Measurements from ENCODE around the gene KCNC1. TPM values are rescaled to one million over a fixed set of nuclear protein-coding genes. Genes with fewer than 3 reads are reported as not detected.

Gene KCNC1
- total RNA-seq, 2 donors from 2014 or later = not detected

- no peak for ATAC-seq (ENCODE audit: insufficient number of reproducible peaks, low FRiP score, low read depth)
- no peak overlapping the region for H3K27ac ChIP-seq
- H3K27me3 ChIP-seq (replicated peaks; ENCODE audit: insufficient read depth) = no peaks in the 10 kb centered on the region
- no peak for TF ChIP-seq CTCF (IDR thresholded peaks at IDR 0.05)
- no peak overlapping the region for H3K4me3 ChIP-seq
- no peaks in the 10 kb centered on the region for H3K9me3 ChIP-seq
- no peaks in the 10 kb centered on the region for H3K36me3 ChIP-seq
- no peak for DNase-seq (ENCODE audit: low spot score)
- H3K4me1 ChIP-seq (ENCODE audit: control insufficient read depth in 1 of 2, low read depth in 2 of 2) = no peaks in the 10 kb centered on the region
These were observed 38.4 kb downstream of the KCNC1 start for GRCh38 chr11:17772704-17773600.

- Histone ChIP-seq H3K36me3 (no peaks in the 10 kb centered on the region), H3K9me3 (no peaks in the 10 kb centered on the region), H3K4me1 (ENCODE audit: control insufficient read depth in 1 of 2, low read depth in 2 of 2) (no peaks in the 10 kb centered on the region), H3K27ac (no peak overlapping the region), H3K27me3 (replicated peaks; ENCODE audit: insufficient read depth) (no peaks in the 10 kb centered on the region), H3K4me3 (no peak overlapping the region)
- TF ChIP-seq CTCF (IDR thresholded peaks at IDR 0.05) = no peak
- ATAC-seq (ENCODE audit: insufficient number of reproducible peaks, low FRiP score, low read depth) = no peak
- DNase-seq (ENCODE audit: low spot score) = no peak
These were observed 39.1 kb downstream of the KCNC1 start for GRCh38 chr11:17773674-17774073.

- Histone ChIP-seq H3K4me1 (ENCODE audit: control insufficient read depth in 1 of 2, low read depth in 2 of 2) (no peaks in the 10 kb centered on the region), H3K27me3 (replicated peaks; ENCODE audit: insufficient read depth) (no peaks in the 10 kb centered on the region), H3K4me3 (no peak overlapping the region), H3K9me3 (no peaks in the 10 kb centered on the region), H3K36me3 (no peaks in the 10 kb centered on the region), H3K27ac (no peak overlapping the region)
- ATAC-seq (ENCODE audit: insufficient number of reproducible peaks, low FRiP score, low read depth) (no peak), DNase-seq (ENCODE audit: low spot score) (no peak)
- no peak for TF ChIP-seq CTCF (IDR thresholded peaks at IDR 0.05)
These were observed 39.9 kb downstream of the KCNC1 start for GRCh38 chr11:17774232-17775034.

GRCh38 chr11:17775035-17775348 lies 40.4 kb downstream of the KCNC1 start:
- TF ChIP-seq CTCF (IDR thresholded peaks at IDR 0.05) = no peak
- Histone ChIP-seq H3K4me1 (ENCODE audit: control insufficient read depth in 1 of 2, low read depth in 2 of 2) (no peaks in the 10 kb centered on the region), H3K4me3 (no peak overlapping the region), H3K9me3 (no peaks in the 10 kb centered on the region), H3K36me3 (no peaks in the 10 kb centered on the region), H3K27ac (no peak overlapping the region), H3K27me3 (replicated peaks; ENCODE audit: insufficient read depth) (no peaks in the 10 kb centered on the region)
- ATAC-seq (ENCODE audit: insufficient number of reproducible peaks, low FRiP score, low read depth) (no peak), DNase-seq (ENCODE audit: low spot score) (no peak)

- H3K27ac ChIP-seq = no peak overlapping the region
- H3K9me3 ChIP-seq = no peaks in the 10 kb centered on the region
- H3K27me3 ChIP-seq (replicated peaks; ENCODE audit: insufficient read depth) = no peaks in the 10 kb centered on the region
- H3K4me1 ChIP-seq (ENCODE audit: control insufficient read depth in 1 of 2, low read depth in 2 of 2) = no peaks in the 10 kb centered on the region
- H3K4me3 ChIP-seq = no peak overlapping the region
- ATAC-seq (ENCODE audit: insufficient number of reproducible peaks, low FRiP score, low read depth) = no peak
- DNase-seq (ENCODE audit: low spot score) = no peak
- TF ChIP-seq CTCF (IDR thresholded peaks at IDR 0.05) = no peak
- no peaks in the 10 kb centered on the region for H3K36me3 ChIP-seq
These were observed 41.1 kb downstream of the KCNC1 start for GRCh38 chr11:17775507-17776211.

Measured in thoracic aorta (tissue), 2 donors.